ENCODE results near the gene SKAP1.

DNA sequence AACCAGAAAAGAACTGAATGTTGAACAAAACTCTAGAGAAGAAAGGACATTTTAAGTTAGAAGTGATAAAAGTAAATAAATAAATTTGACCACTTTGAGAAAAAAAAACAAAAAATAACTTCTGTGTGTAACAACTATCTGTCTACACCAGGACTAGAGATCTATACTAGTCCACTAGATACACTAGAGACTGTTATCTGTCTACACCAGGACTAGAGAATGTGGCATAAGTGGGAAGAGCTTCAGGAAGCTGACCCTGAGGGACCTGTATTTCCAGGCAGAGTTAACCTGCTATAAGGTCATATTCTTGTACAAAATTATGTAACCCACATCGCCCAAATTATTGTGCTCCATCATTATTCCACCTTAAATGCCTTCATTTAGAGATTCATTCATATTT, 160.8 kb downstream of the SKAP1 start:
- TF ChIP-seq, protein P1, sequence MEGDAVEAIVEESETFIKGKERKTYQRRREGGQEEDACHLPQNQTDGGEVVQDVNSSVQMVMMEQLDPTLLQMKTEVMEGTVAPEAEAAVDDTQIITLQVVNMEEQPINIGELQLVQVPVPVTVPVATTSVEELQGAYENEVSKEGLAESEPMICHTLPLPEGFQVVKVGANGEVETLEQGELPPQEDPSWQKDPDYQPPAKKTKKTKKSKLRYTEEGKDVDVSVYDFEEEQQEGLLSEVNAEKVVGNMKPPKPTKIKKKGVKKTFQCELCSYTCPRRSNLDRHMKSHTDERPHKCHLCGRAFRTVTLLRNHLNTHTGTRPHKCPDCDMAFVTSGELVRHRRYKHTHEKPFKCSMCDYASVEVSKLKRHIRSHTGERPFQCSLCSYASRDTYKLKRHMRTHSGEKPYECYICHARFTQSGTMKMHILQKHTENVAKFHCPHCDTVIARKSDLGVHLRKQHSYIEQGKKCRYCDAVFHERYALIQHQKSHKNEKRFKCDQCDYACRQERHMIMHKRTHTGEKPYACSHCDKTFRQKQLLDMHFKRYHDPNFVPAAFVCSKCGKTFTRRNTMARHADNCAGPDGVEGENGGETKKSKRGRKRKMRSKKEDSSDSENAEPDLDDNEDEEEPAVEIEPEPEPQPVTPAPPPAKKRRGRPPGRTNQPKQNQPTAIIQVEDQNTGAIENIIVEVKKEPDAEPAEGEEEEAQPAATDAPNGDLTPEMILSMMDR (IDR thresholded peaks at IDR 0.05; ENCODE audit: insufficient read depth, low read length, poor library complexity, severe bottlenecking): no peak
- no peak for TF ChIP-seq EZH2phosphoT487 (conservative IDR thresholded peaks at IDR 0.05; ENCODE audit: low read length)

Data from SU-DHL-6 (cell line).